ENCODE data around the gene SEC63.
"Not testable (repeated sequence)": the region's sequence is repeated elsewhere in the genome, so short reads cannot be mapped to it uniquely, and the experiment has no call there.

The SEC63 gene

DNA sequence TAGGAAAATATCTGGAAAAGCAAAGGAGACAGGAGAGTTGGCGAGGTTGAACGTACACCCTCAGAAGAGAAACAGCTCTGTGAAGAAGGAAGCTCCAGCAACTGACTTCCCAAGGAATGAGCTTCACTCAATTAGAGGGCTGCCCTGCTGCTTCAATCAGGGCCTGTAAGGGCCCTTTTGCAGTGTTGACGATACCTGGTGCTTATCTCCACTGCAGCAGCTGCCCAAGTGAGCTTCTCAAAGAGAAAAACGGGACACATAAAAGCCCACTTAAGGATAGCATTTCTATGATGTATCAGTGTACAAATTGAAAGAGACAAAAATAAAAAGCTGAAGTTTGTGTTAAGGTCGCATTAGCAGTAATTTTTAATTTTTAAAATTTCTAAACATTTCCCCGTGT lies 16.4 kb downstream of the SEC63 start:
- no peak overlapping the region for H3K27ac ChIP-seq
- no peak overlapping the region for H3K4me3 ChIP-seq (ENCODE audit: low read depth, low read length)
- TF ChIP-seq, protein P1, sequence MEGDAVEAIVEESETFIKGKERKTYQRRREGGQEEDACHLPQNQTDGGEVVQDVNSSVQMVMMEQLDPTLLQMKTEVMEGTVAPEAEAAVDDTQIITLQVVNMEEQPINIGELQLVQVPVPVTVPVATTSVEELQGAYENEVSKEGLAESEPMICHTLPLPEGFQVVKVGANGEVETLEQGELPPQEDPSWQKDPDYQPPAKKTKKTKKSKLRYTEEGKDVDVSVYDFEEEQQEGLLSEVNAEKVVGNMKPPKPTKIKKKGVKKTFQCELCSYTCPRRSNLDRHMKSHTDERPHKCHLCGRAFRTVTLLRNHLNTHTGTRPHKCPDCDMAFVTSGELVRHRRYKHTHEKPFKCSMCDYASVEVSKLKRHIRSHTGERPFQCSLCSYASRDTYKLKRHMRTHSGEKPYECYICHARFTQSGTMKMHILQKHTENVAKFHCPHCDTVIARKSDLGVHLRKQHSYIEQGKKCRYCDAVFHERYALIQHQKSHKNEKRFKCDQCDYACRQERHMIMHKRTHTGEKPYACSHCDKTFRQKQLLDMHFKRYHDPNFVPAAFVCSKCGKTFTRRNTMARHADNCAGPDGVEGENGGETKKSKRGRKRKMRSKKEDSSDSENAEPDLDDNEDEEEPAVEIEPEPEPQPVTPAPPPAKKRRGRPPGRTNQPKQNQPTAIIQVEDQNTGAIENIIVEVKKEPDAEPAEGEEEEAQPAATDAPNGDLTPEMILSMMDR (IDR thresholded peaks at IDR 0.05; ENCODE audit: low read depth, low read length), result no peak
- H3K36me3 ChIP-seq, result peaks cover 6% of the 10 kb centered on the region
- H3K9me3 ChIP-seq (ENCODE audit: severe bottlenecking), result no peaks in the 10 kb centered on the region
- H3K27me3 ChIP-seq (ENCODE audit: insufficient read depth, low read depth, severe bottlenecking), result no peaks in the 10 kb centered on the region
- DNase-seq, result no peak

DNA sequence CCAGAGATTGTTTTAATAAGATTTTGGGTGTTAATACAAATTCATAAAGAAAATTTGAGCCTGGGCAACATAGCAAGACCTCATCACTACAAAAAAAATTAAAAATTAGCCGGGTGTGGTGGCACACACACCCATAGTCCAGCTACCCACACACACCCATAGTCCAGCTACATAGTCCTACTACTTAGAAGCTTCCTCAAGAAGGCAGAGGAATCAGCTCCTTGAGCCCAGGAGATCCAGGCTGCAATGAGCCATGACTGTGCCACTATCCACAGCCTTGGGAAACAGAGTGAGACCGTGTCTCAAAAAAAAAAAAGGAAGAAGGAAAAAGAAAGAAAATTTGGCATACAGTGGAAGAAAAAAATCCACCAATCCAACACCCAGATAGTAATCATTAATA lies 16.8 kb downstream of the SEC63 start:
- no peaks in the 10 kb centered on the region for H3K9me3 ChIP-seq (ENCODE audit: severe bottlenecking)
- no peak overlapping the region for H3K27ac ChIP-seq
- H3K36me3 ChIP-seq, result peaks cover 6% of the 10 kb centered on the region
- TF ChIP-seq, protein P1 (IDR thresholded peaks at IDR 0.05; ENCODE audit: low read depth, low read length), result no peak
- no peak overlapping the region for H3K4me3 ChIP-seq (ENCODE audit: low read depth, low read length)
- no peaks in the 10 kb centered on the region for H3K27me3 ChIP-seq (ENCODE audit: insufficient read depth, low read depth, severe bottlenecking)
- DNase-seq, result no peak

DNA sequence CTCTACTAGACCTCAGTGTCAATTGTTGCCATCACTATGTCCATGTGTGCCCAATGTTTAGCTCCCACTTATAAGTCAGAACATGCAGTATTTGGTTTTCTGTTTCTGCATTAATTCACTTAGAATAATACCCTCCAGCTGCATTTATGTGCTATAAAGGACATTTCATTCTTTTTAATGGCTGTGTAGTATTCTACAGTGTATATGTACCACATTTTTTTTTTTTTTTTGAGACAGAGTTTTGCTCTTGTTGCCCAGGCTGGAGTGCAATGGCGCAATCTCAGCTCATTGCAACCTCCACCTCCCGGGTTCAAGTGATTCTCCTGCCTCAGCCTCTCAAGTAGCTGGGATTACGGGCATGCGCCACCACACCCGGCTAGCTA lies 21.1 kb downstream of the SEC63 start:
- H3K9me3 ChIP-seq (ENCODE audit: severe bottlenecking); H3K27me3 ChIP-seq (ENCODE audit: insufficient read depth, low read depth, severe bottlenecking); H3K27ac ChIP-seq; DNase-seq; H3K4me3 ChIP-seq (ENCODE audit: low read depth, low read length): not testable (repeated sequence)
- H3K36me3 ChIP-seq, result peaks cover 13% of the 10 kb centered on the region; the same call in 1 of the 2 replicates

DNA sequence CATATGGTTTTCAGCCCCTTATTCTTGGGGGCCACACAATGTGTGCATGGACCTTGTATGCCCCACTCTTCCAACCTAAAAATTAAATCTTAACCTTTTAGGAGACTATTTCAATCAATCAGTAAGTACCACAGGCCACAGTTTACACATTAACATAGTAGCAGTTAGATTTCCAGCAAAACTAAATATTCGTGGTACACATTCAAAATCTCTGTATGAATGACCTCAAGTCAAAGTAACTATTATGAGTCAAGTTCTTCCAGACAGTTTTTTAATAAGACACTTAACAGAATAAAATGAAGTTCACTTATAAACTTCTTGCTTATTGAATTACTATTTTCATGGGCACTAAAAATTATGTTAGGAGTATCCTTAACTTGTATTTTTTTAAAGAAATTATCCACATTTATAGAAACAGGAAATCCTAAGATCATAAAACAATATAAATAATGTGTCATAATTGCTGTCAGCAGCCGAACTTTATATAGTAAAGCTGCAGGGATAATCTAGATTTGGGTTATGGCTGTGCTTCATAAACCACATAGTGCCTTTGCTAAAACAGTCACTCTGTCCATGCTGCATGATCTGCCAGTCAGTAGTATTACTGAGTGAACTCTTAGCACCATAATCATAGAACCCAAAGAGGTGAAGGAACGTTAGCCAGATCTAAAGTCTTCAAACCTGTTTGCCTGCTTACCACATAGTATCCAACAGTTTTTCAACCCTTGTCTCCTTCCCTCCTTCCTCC lies 21.7 kb downstream of the SEC63 start:
- DNase-seq, result no peak
- Histone ChIP-seq H3K27me3 (ENCODE audit: insufficient read depth, low read depth, severe bottlenecking) (no peaks in the 10 kb centered on the region), H3K4me3 (ENCODE audit: low read depth, low read length) (no peak overlapping the region), H3K27ac (no peak overlapping the region), H3K9me3 (ENCODE audit: severe bottlenecking) (peaks cover 8% of the 10 kb centered on the region), H3K36me3 (peaks cover 14% of the 10 kb centered on the region; the same call in 1 of the 2 replicates)
- TF ChIP-seq, protein P1 (IDR thresholded peaks at IDR 0.05; ENCODE audit: low read depth, low read length), result no peak

DNA sequence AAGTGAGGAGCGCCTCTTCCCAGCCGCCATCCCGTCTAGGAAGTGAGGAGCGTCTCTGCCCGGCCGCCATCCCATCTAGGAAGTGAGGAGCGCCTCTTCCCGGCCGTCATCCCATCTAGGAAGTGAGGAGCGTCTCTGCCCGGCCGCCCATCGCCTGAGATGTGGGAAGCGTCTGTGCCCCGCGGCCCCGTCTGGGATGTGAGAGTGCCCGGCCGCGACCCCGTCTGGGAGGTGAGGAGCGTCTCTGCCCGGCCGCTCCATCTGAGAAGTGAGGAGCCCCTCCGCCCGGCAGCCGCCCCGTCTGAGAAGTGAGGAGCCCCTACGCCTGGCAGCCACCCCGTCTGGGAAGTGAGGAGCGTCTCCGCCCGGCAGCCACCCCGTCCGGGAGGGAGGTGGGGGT lies 23.8 kb downstream of the SEC63 start:
- not testable (repeated sequence) for H3K27me3 ChIP-seq (ENCODE audit: insufficient read depth, low read depth, severe bottlenecking); DNase-seq; H3K9me3 ChIP-seq (ENCODE audit: severe bottlenecking); H3K27ac ChIP-seq; H3K4me3 ChIP-seq (ENCODE audit: low read depth, low read length)
- peaks cover 17% of the 10 kb centered on the region for H3K36me3 ChIP-seq

DNA sequence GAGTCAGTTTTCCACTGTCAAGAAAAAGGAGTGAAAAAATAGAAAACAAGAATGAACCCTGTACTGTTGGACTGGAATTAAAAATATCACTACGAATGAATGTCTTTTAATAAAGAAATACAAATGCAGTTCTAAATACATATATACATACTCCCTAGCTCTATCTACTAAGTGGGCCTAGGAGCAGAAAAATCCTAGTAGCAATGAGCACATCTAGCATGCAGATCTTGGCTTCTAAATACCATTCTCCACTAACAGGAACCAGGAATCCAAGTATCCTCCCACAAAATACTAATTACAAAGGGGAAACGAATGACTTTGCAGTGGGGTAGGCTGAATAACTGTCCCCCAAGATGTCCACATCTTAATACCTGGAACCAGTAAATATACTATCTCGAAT lies 25.4 kb downstream of the SEC63 start:
- no peak for DNase-seq
- Histone ChIP-seq H3K9me3 (ENCODE audit: severe bottlenecking) (peaks cover 8% of the 10 kb centered on the region), H3K27ac (no peak overlapping the region), H3K36me3 (peaks cover 30% of the 10 kb centered on the region), H3K27me3 (ENCODE audit: insufficient read depth, low read depth, severe bottlenecking) (no peaks in the 10 kb centered on the region), H3K4me3 (ENCODE audit: low read depth, low read length) (no peak overlapping the region)
- TF ChIP-seq, protein P1 (IDR thresholded peaks at IDR 0.05; ENCODE audit: low read depth, low read length), result no peak

DNA sequence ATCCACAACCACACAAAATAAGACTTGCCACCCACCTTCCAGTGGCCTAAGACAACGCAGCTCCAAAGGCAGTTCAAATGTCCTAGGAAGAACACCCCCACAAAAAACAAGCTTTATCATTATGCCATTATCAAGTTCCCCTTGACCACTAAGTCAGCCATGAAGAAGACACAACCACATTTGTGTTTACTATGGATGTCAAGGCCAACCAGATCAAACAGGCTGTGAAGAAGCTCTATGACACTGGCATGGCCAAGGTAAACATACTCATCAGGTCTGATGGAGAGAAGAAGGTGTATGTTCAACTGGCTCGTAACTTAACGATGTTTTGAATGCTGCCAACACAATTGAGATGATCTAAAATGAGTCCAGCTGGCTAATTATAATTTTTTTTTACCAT lies 26.1 kb downstream of the SEC63 start:
- H3K36me3 ChIP-seq, result peaks cover 33% of the 10 kb centered on the region
- TF ChIP-seq, protein P1 (IDR thresholded peaks at IDR 0.05; ENCODE audit: low read depth, low read length), result no peak
- H3K4me3 ChIP-seq (ENCODE audit: low read depth, low read length), result no peak overlapping the region
- H3K27me3 ChIP-seq (ENCODE audit: insufficient read depth, low read depth, severe bottlenecking), result no peaks in the 10 kb centered on the region
- peaks cover 8% of the 10 kb centered on the region for H3K9me3 ChIP-seq (ENCODE audit: severe bottlenecking)
- no peak for DNase-seq
- H3K27ac ChIP-seq, result no peak overlapping the region

All from WERI-Rb-1 (cell line).